HepG2 (cell line): Measurements from ENCODE around the gene RTEL1. TPM values are rescaled to one million over a fixed set of nuclear protein-coding genes. Genes with fewer than 3 reads are reported as not detected.

Source experiments
- GTF3A ChIP-seq: sonication (generic); formaldehyde crosslinking; conservative IDR thresholded peaks from 2 replicates; pipeline ENCODE4 v1.4.0; 2020; ENCODE audit warnings: mild to moderate bottlenecking, missing genetic modification reagents
- NFE2L1 ChIP-seq: sonication (generic); formaldehyde crosslinking; IDR thresholded peaks from 2 replicates; pipeline ENCODE4 v1.4.0; 2020; ENCODE audit warnings: missing genetic modification reagents, mild to moderate bottlenecking, borderline replicate concordance
- NPAS2 ChIP-seq: sonication (generic); formaldehyde crosslinking; IDR thresholded peaks from 2 replicates; pipeline ENCODE4 v1.8.0; 2022; ENCODE audit warnings: mild to moderate bottlenecking, missing genetic modification reagents, borderline replicate concordance
- POLR2G ChIP-seq: fragments of 200-400 bp; formaldehyde crosslinking; IDR thresholded peaks from 2 replicates; pipeline ENCODE4 v1.6.1; 2018; ENCODE audit warnings: mild to moderate bottlenecking, low read depth, low read length, moderate library complexity
- RELA ChIP-seq: sonication (generic); formaldehyde crosslinking; IDR thresholded peaks from 2 replicates; pipeline ENCODE4 v1.4.0; 2020; ENCODE audit warnings: missing genetic modification reagents
- ZNF17 ChIP-seq: sonication (generic); formaldehyde crosslinking; IDR thresholded peaks from 2 replicates; pipeline ENCODE4 v1.5.0; 2020; ENCODE audit warnings: mild to moderate bottlenecking, missing genetic modification reagents
- ZNF737 ChIP-seq: sonication (generic); formaldehyde crosslinking; IDR thresholded peaks from 2 replicates; pipeline ENCODE4 v1.5.0; 2020; ENCODE audit warnings: missing genetic modification reagents, mild to moderate bottlenecking, borderline replicate concordance
- polyA plus RNA-seq, 8 experiments: library from polyadenylated mRNA; depleted of rRNA in 3 of 8; stranded (reverse) in 7 of 8; unstranded in 1 of 8; fragments of >200 nt; fragmentation: Illumina TruSeq in 4 of 8; extraction: Trizol in 4 of 8; gene quantifications; 2 replicates each; pipeline versions ENCODE4 v1.2.1 to v1.2.3, GENCODE V29; 2011 to 2016; ENCODE audit warnings: low read depth in 4 of 8, missing spikeins in 1 of 8, mixed read lengths in 1 of 8; ENCODE audit not compliant: insufficient read depth in 1 of 8
- total RNA-seq, 5 experiments: library from RNA; depleted of rRNA; stranded (reverse); fragments of >200 nt; fragmentation: Illumina TruSeq; extraction: Trizol; gene quantifications; 2 replicates each; pipeline ENCODE4 v1.2.3, GENCODE V29; 2016; ENCODE audit warnings: low read depth in 1 of 5
- TF ChIP-seq, protein P1 (sequence below): sonication (generic); formaldehyde crosslinking; IDR thresholded peaks from 2 replicates; pipeline ENCODE4 v1.4.0; 2020; ENCODE audit warnings: mild to moderate bottlenecking, missing genetic modification reagents, borderline replicate concordance
- TF ChIP-seq, protein P2 (sequence below), 2 experiments: fragments of 450-650 bp in 1 of 2; sonication (generic) in 1 of 2; formaldehyde crosslinking in 1 of 2; IDR thresholded peaks; 2 replicates each; pipeline versions ENCODE4 v1.6.1 to v1.8.0; 2016 to 2022; ENCODE audit warnings: antibody characterized with exemption in 1 of 2, mild to moderate bottlenecking in 1 of 2, missing genetic modification reagents in 1 of 2
- TF ChIP-seq, protein P3 (sequence below): sonication (generic); formaldehyde crosslinking; IDR thresholded peaks from 2 replicates; pipeline ENCODE4 v1.4.0; 2020; ENCODE audit warnings: mild to moderate bottlenecking, missing genetic modification reagents
- TF ChIP-seq, protein P4 (sequence below): IDR thresholded peaks from 2 replicates; pipeline ENCODE4 v1.6.1; 2016; ENCODE audit warnings: mild to moderate bottlenecking

The RTEL1 gene
- total and polyA plus RNA-seq, 2 of the 13 experiments (the other 11 are each of a cell fraction or from before 2014, with no cell fraction given), result 21.8 to 36.4 TPM

DNA sequence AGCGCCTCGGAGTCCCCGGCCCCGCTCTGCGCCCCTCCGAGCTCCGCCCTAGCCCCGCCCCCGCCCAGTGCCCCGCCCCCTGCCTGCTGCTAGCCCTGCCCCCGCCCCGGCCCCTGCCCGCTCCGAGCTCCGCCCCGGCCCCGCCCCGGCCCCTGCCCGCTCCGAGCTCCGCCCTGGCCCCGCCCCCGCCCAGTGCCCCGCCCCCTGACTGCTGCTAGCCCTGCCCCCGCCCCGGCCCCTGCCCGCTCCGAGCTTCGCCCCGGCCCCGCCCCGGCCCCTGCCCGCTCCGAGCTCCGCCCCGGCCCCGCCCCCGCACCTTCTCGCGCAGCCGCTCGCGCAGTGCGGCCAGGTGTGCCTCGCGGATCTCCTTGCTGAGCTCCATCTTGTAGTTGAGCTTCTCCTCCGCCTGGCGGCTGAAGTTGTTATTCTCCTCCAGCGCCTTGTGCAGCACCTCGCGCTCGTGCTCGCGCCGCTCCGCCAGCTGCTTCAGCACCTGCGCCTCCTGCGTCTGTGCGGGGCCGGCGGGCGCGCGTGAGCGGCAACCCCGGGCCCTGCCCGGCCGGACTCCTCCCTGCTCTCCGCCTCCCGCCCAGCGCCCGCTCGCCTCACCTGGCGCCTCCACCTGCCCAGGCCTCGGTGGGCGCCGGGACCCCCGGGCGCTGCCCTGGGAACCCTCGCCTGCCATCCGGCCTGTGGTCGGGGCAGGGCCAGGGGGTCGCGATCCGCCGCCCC, 16.2 kb upstream of the RTEL1 start (continued):
- TF ChIP-seq, protein P1, sequence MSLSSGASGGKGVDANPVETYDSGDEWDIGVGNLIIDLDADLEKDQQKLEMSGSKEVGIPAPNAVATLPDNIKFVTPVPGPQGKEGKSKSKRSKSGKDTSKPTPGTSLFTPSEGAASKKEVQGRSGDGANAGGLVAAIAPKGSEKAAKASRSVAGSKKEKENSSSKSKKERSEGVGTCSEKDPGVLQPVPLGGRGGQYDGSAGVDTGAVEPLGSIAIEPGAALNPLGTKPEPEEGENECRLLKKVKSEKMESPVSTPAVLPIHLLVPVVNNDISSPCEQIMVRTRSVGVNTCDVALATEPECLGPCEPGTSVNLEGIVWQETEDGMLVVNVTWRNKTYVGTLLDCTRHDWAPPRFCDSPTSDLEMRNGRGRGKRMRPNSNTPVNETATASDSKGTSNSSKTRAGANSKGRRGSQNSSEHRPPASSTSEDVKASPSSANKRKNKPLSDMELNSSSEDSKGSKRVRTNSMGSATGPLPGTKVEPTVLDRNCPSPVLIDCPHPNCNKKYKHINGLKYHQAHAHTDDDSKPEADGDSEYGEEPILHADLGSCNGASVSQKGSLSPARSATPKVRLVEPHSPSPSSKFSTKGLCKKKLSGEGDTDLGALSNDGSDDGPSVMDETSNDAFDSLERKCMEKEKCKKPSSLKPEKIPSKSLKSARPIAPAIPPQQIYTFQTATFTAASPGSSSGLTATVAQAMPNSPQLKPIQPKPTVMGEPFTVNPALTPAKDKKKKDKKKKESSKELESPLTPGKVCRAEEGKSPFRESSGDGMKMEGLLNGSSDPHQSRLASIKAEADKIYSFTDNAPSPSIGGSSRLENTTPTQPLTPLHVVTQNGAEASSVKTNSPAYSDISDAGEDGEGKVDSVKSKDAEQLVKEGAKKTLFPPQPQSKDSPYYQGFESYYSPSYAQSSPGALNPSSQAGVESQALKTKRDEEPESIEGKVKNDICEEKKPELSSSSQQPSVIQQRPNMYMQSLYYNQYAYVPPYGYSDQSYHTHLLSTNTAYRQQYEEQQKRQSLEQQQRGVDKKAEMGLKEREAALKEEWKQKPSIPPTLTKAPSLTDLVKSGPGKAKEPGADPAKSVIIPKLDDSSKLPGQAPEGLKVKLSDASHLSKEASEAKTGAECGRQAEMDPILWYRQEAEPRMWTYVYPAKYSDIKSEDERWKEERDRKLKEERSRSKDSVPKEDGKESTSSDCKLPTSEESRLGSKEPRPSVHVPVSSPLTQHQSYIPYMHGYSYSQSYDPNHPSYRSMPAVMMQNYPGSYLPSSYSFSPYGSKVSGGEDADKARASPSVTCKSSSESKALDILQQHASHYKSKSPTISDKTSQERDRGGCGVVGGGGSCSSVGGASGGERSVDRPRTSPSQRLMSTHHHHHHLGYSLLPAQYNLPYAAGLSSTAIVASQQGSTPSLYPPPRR, result 0 out of 2 replicates have a peak, but pooled peaks have one; percentile 28
- TF ChIP-seq GTF3A (CRISPR knock-in tag), result no peak
- no peak for TF ChIP-seq NFE2L1
- TF ChIP-seq, protein P2, sequence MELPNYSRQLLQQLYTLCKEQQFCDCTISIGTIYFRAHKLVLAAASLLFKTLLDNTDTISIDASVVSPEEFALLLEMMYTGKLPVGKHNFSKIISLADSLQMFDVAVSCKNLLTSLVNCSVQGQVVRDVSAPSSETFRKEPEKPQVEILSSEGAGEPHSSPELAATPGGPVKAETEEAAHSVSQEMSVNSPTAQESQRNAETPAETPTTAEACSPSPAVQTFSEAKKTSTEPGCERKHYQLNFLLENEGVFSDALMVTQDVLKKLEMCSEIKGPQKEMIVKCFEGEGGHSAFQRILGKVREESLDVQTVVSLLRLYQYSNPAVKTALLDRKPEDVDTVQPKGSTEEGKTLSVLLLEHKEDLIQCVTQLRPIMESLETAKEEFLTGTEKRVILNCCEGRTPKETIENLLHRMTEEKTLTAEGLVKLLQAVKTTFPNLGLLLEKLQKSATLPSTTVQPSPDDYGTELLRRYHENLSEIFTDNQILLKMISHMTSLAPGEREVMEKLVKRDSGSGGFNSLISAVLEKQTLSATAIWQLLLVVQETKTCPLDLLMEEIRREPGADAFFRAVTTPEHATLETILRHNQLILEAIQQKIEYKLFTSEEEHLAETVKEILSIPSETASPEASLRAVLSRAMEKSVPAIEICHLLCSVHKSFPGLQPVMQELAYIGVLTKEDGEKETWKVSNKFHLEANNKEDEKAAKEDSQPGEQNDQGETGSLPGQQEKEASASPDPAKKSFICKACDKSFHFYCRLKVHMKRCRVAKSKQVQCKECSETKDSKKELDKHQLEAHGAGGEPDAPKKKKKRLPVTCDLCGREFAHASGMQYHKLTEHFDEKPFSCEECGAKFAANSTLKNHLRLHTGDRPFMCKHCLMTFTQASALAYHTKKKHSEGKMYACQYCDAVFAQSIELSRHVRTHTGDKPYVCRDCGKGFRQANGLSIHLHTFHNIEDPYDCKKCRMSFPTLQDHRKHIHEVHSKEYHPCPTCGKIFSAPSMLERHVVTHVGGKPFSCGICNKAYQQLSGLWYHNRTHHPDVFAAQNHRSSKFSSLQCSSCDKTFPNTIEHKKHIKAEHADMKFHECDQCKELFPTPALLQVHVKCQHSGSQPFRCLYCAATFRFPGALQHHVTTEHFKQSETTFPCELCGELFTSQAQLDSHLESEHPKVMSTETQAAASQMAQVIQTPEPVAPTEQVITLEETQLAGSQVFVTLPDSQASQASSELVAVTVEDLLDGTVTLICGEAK (IDR thresholded peaks at IDR 0.05), result no peak
- TF ChIP-seq, protein P2 (CRISPR knock-in tag; IDR thresholded peaks at IDR 0.05), result no peak
- peak; percentile 58; the same call in 1 of the 2 replicates for TF ChIP-seq POLR2G
- TF ChIP-seq ZNF17 (CRISPR knock-in tag), result no peak
- TF ChIP-seq, protein P3, sequence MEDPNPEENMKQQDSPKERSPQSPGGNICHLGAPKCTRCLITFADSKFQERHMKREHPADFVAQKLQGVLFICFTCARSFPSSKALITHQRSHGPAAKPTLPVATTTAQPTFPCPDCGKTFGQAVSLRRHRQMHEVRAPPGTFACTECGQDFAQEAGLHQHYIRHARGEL (CRISPR knock-in tag), result no peak
- TF ChIP-seq ZNF737, result no peak
- TF ChIP-seq RELA (CRISPR knock-in tag), result peak; percentile 14; the same call in 1 of the 2 replicates
- TF ChIP-seq, protein P4, sequence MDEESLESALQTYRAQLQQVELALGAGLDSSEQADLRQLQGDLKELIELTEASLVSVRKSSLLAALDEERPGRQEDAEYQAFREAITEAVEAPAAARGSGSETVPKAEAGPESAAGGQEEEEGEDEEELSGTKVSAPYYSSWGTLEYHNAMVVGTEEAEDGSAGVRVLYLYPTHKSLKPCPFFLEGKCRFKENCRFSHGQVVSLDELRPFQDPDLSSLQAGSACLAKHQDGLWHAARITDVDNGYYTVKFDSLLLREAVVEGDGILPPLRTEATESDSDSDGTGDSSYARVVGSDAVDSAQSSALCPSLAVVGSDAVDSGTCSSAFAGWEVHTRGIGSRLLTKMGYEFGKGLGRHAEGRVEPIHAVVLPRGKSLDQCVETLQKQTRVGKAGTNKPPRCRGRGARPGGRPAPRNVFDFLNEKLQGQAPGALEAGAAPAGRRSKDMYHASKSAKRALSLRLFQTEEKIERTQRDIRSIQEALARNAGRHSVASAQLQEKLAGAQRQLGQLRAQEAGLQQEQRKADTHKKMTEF (CRISPR knock-in tag), result peak; percentile 48; the same call in 1 of the 2 replicates
- no peak for TF ChIP-seq NPAS2 (CRISPR knock-in tag)
